Forelimb muscle (tissue), 1 donor: ENCODE data around the gene LGR6. TPM values are rescaled to one million over a fixed set of nuclear protein-coding genes. Genes with fewer than 3 reads are reported as not detected.
"Not testable (repeated sequence)": the region's sequence is repeated elsewhere in the genome, so short reads cannot be mapped to it uniquely, and the experiment has no call there.

ENCODE experiments used
- DNase-seq: peaks from one replicate; pipeline ENCODE4 v3.0.0-alpha.2; 2013; ENCODE audit warnings: low read depth
- polyA plus RNA-seq: library from polyadenylated mRNA; unstranded; fragments of 120-200 nt; gene quantifications from one replicate; pipeline ENCODE4 v1.2.1, GENCODE V29; 2013; ENCODE audit not compliant: insufficient read length

Gene LGR6
- polyA plus RNA-seq, 1 donor: 0.65 TPM

- no peak for DNase-seq
Measured at GRCh38 chr1:202159534-202160371, 33.8 kb upstream of the LGR6 start.

GRCh38 chr1:202160377-202160940, 33.1 kb upstream of the LGR6 start, which contains the start of gene PTPN7:
Gene PTPN7, minus strand, starts transcription at chr1:202160602. Its CDS starts 1,200 bp downstream, at chr1:202159402.
- DNase-seq: no peak

- DNase-seq: no peak
Measured at GRCh38 chr1:202161151-202162046, 32.2 kb upstream of the LGR6 start.

GRCh38 chr1:202162047-202162417, 31.6 kb upstream of the LGR6 start:
- DNase-seq: no peak

GRCh38 chr1:202162418-202163280, 30.9 kb upstream of the LGR6 start:
- no peak for DNase-seq

- no peak for DNase-seq
Measured at GRCh38 chr1:202163281-202164270, 30.0 kb upstream of the LGR6 start.

- no peak for DNase-seq
Measured at GRCh38 chr1:202164271-202165037, 29.1 kb upstream of the LGR6 start.

- peak; percentile 49 for DNase-seq
Measured at GRCh38 chr1:202165267-202165941, 28.2 kb upstream of the LGR6 start.

GRCh38 chr1:202165942-202166843, 27.4 kb upstream of the LGR6 start:
- no peak for DNase-seq

- DNase-seq: not testable (repeated sequence)
Measured at GRCh38 chr1:202167054-202167453, 26.5 kb upstream of the LGR6 start.

- DNase-seq: no peak
Measured at GRCh38 chr1:202167708-202168415, 25.7 kb upstream of the LGR6 start.

- no peak for DNase-seq
Measured at GRCh38 chr1:202168861-202169260, 24.7 kb upstream of the LGR6 start.

GRCh38 chr1:202170726-202171125, 22.9 kb upstream of the LGR6 start:
- no peak for DNase-seq

- DNase-seq: no peak
Measured at GRCh38 chr1:202171292-202172014, 22.1 kb upstream of the LGR6 start.

- no peak for DNase-seq
Measured at GRCh38 chr1:202172015-202172355, 21.6 kb upstream of the LGR6 start.

- no peak for DNase-seq
Measured at GRCh38 chr1:202173993-202174392, 19.6 kb upstream of the LGR6 start.
